Liver (tissue), 9 donors: Measurements from ENCODE around the gene SLC37A2. TPM values are rescaled to one million over a fixed set of nuclear protein-coding genes. Genes with fewer than 3 reads are reported as not detected.

ENCODE experiments used
- DNase-seq: peaks from one replicate; pipeline ENCODE4 v3.0.0-alpha.2; 2017; ENCODE audit warnings: low spot score
- H3K27ac ChIP-seq, 2 donors: one replicate each; pipeline ENCODE4 v1.7.0; 2013; ENCODE audit warnings: inconsistent platforms in 2 of 2, low read length in 2 of 2, control low read depth in 1 of 2, low read depth in 1 of 2, mild to moderate bottlenecking in 1 of 2
- H3K27me3 ChIP-seq, 4 donors: one replicate each; pipeline versions ENCODE4 v1.6.1 to v1.7.0; 2013; ENCODE audit warnings: low read length in 3 of 4, inconsistent platforms in 1 of 4, mild to moderate bottlenecking in 1 of 4, moderate library complexity in 1 of 4; ENCODE audit not compliant: control insufficient read depth in 4 of 4, insufficient read depth in 4 of 4
- H3K36me3 ChIP-seq, 4 donors: one replicate each; pipeline versions ENCODE4 v1.6.1 to v1.7.0; 2013; ENCODE audit warnings: low read length in 3 of 4, mild to moderate bottlenecking in 3 of 4, low read depth in 1 of 4, moderate library complexity in 1 of 4; ENCODE audit not compliant: control insufficient read depth in 4 of 4, insufficient read depth in 3 of 4
- H3K4me1 ChIP-seq, 4 donors: one replicate each; pipeline versions ENCODE4 v1.6.1 to v1.7.0; 2013; ENCODE audit warnings: low read length in 3 of 4, mild to moderate bottlenecking in 3 of 4, moderate library complexity in 1 of 4; ENCODE audit not compliant: control insufficient read depth in 4 of 4, insufficient read depth in 4 of 4
- H3K4me3 ChIP-seq, 3 donors: one replicate each; pipeline versions ENCODE4 v1.6.1 to v1.7.0; 2013; ENCODE audit warnings: low read length in 3 of 3, control low read depth in 1 of 3, low read depth in 1 of 3, mild to moderate bottlenecking in 1 of 3
- H3K9ac ChIP-seq, 2 donors: one replicate each; pipeline ENCODE4 v1.7.0; 2013; ENCODE audit warnings: low read length in 2 of 2, mild to moderate bottlenecking in 2 of 2, moderate library complexity in 2 of 2, control low read depth in 1 of 2, low read depth in 1 of 2
- H3K9me3 ChIP-seq, 4 donors: one replicate each; pipeline versions ENCODE4 v1.6.1 to v1.7.0; 2013; ENCODE audit warnings: low read length in 3 of 4; ENCODE audit not compliant: control insufficient read depth in 4 of 4
- EGR1 ChIP-seq, 2 donors: IDR thresholded peaks; 2 replicates each; pipeline ENCODE4 v1.6.1; 2016 to 2018; ENCODE audit warnings: antibody characterized with exemption in 2 of 2, low read depth in 2 of 2
- FOXA1 ChIP-seq: IDR thresholded peaks from 2 replicates; pipeline ENCODE4 v1.6.1; 2016; ENCODE audit warnings: antibody characterized with exemption
- FOXA2 ChIP-seq: IDR thresholded peaks from 2 replicates; pipeline ENCODE4 v1.6.1; 2016; ENCODE audit warnings: antibody characterized with exemption
- HNF4A ChIP-seq, 2 donors: conservative IDR thresholded peaks; 2 replicates each; pipeline ENCODE4 v1.6.1; 2016; ENCODE audit warnings: antibody characterized with exemption in 2 of 2, mild to moderate bottlenecking in 2 of 2
- HNF4G ChIP-seq: IDR thresholded peaks from 2 replicates; pipeline ENCODE4 v1.6.1; 2016; ENCODE audit warnings: antibody characterized with exemption
- JUND ChIP-seq, 2 donors: IDR thresholded peaks; 2 replicates each; pipeline ENCODE4 v1.6.1; 2016; ENCODE audit warnings: antibody characterized with exemption in 2 of 2
- NR2F2 ChIP-seq: IDR thresholded peaks from 2 replicates; pipeline ENCODE4 v1.6.1; 2016; ENCODE audit warnings: antibody characterized with exemption
- RAD21 ChIP-seq, 2 donors: IDR thresholded peaks; 2 replicates each; pipeline ENCODE4 v1.6.1; 2016; ENCODE audit warnings: antibody characterized with exemption in 2 of 2, mild to moderate bottlenecking in 2 of 2
- RXRA ChIP-seq, 2 donors: IDR thresholded peaks; 2 replicates each; pipeline ENCODE4 v1.6.1; 2017 to 2018; ENCODE audit warnings: antibody characterized with exemption in 2 of 2, mild to moderate bottlenecking in 1 of 2
- SP1 ChIP-seq: IDR thresholded peaks from 2 replicates; pipeline ENCODE4 v1.6.1; 2018; ENCODE audit warnings: antibody characterized with exemption, mild to moderate bottlenecking
- TAF1 ChIP-seq: conservative IDR thresholded peaks from 2 replicates; pipeline ENCODE4 v1.6.1; 2016; ENCODE audit warnings: antibody characterized with exemption, mild to moderate bottlenecking
- YY1 ChIP-seq: IDR thresholded peaks from 2 replicates; pipeline ENCODE4 v1.6.1; 2016; ENCODE audit warnings: antibody characterized with exemption, mild to moderate bottlenecking
- WGBS: extraction: QIAGEN DNeasy Blood & Tissue Kit; methylation state at CpG from one replicate; pipeline ENCODE4 v1.1.7; 2013; 5-methylcytosine and 5-hydroxymethylcytosine counted together
- polyA plus RNA-seq, 2 donors: library from polyadenylated mRNA; stranded (reverse) in 1 of 2; unstranded in 1 of 2; fragments of 200-250 nt in 1 of 2; fragments of >200 nt in 1 of 2; fragmentation: Nextera tagmentation in 1 of 2; extraction: Ambion mirVana in 1 of 2; gene quantifications; one replicate each; pipeline versions ENCODE4 v1.2.1 to v1.2.3, GENCODE V29; 2013 to 2015
- total RNA-seq, 2 donors: library from RNA; depleted of rRNA; stranded (reverse); fragments of >200 nt; gene quantifications; one replicate each; pipeline ENCODE4 v1.2.3, GENCODE V29; 2014
- TF ChIP-seq, protein P1 (sequence below): IDR thresholded peaks from 2 replicates; pipeline ENCODE4 v1.6.1; 2016; ENCODE audit warnings: antibody characterized with exemption
- TF ChIP-seq, protein P2 (sequence below): IDR thresholded peaks from 2 replicates; pipeline ENCODE4 v1.6.1; 2016; ENCODE audit warnings: antibody characterized with exemption
- TF ChIP-seq, protein P3 (sequence below): fragments of 150-350 bp; IDR thresholded peaks from 2 replicates; pipeline ENCODE4 v1.5.1; 2017; ENCODE audit warnings: improper control_type of control experiment, low read depth, low read length; ENCODE audit not compliant: missing input control
- TF ChIP-seq, protein P4 (sequence below): IDR thresholded peaks from 2 replicates; pipeline ENCODE4 v1.6.1; 2016; ENCODE audit warnings: antibody characterized with exemption, mild to moderate bottlenecking
- donor health status: healthy.
- donor health status: healthy.
- donor health status: healthy.
- donor health status: healthy.
- donor health status: healthy.

Gene SLC37A2
- total and polyA plus RNA-seq, 4 donors: 0.51 to 12.3 (median 5.6) TPM

DNA sequence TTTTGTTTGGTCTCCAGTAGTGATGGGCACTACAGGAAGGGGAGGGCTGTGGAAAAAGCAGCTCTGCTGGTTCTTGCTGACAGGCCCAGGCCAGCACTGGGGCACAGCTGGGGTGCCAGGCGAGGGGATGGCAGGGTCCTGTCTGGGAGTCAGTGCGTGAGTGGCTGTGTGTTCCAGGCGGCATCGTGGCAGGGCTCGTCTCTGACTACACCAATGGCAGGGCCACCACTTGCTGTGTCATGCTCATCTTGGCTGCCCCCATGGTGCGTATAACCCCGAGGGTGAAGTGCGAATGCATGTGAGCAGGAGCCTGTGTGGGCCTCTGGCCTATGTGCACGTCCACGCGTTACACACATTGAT, 20.9 kb downstream of the SLC37A2 start:
- Histone ChIP-seq H3K9me3 (no peaks in the 10 kb centered on the region), H3K9ac (no peak overlapping the region), H3K36me3 (no peaks in the 10 kb centered on the region), H3K4me1 (no peaks in the 10 kb centered on the region), H3K27me3 (no peaks in the 10 kb centered on the region), H3K27ac (no peak overlapping the region), H3K4me3 (no peak overlapping the region)
- TF ChIP-seq, protein P1, sequence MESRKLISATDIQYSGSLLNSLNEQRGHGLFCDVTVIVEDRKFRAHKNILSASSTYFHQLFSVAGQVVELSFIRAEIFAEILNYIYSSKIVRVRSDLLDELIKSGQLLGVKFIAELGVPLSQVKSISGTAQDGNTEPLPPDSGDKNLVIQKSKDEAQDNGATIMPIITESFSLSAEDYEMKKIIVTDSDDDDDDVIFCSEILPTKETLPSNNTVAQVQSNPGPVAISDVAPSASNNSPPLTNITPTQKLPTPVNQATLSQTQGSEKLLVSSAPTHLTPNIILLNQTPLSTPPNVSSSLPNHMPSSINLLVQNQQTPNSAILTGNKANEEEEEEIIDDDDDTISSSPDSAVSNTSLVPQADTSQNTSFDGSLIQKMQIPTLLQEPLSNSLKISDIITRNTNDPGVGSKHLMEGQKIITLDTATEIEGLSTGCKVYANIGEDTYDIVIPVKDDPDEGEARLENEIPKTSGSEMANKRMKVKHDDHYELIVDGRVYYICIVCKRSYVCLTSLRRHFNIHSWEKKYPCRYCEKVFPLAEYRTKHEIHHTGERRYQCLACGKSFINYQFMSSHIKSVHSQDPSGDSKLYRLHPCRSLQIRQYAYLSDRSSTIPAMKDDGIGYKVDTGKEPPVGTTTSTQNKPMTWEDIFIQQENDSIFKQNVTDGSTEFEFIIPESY: no peak
- no peak for TF ChIP-seq HNF4G
- TF ChIP-seq YY1: no peak
- TF ChIP-seq, protein P2, sequence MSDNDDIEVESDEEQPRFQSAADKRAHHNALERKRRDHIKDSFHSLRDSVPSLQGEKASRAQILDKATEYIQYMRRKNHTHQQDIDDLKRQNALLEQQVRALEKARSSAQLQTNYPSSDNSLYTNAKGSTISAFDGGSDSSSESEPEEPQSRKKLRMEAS: no peak
- no peak for TF ChIP-seq EGR1 (IDR thresholded peaks at IDR 0.05; ENCODE audit: low read depth in 2 of 2)
- TF ChIP-seq RAD21 (IDR thresholded peaks at IDR 0.05): no peak
- TF ChIP-seq FOXA1: no peak
- whole genome bisulfite sequencing: 97% methylated on average over 11 of the region's 11 CpGs
- DNase-seq: no peak

DNA sequence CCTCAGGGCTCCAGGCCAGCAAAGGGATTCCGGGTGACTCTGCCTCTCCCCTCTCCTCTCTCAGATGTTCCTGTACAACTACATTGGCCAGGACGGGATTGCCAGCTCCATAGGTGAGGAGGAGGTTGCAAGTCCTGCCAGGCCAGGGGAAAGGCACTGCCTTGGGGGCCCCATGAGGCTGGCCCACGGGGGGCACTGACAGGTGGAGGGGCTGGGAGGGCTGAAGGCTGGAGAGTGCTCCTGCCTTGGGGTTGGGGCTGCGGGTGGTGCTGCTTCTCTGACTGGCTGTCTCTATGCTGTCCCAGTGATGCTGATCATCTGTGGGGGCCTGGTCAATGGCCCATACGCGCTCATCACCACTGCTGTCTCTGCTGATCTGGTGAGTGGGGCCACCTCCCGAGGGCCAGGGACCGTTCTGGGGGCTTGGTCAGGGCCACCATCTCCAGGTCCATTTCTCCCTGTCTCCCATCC, 21.7 kb downstream of the SLC37A2 start:
- 91% methylated on average over 8 of the region's 8 CpGs for WGBS
- H3K27me3 ChIP-seq: no peaks in the 10 kb centered on the region
- no peak overlapping the region for H3K27ac ChIP-seq
- no peak overlapping the region for H3K4me3 ChIP-seq
- no peaks in the 10 kb centered on the region for H3K36me3 ChIP-seq
- TF ChIP-seq SP1 (no peak), HNF4G (no peak), HNF4A (conservative IDR thresholded peaks at IDR 0.05) (no peak), FOXA2 (no peak), TAF1 (no peak), EGR1 (IDR thresholded peaks at IDR 0.05; ENCODE audit: low read depth in 2 of 2) (no peak), YY1 (no peak), RXRA (IDR thresholded peaks at IDR 0.05) (no peak), JUND (IDR thresholded peaks at IDR 0.05) (no peak), RAD21 (IDR thresholded peaks at IDR 0.05) (no peak), FOXA1 (no peak), NR2F2 (no peak)
- TF ChIP-seq, protein P3, sequence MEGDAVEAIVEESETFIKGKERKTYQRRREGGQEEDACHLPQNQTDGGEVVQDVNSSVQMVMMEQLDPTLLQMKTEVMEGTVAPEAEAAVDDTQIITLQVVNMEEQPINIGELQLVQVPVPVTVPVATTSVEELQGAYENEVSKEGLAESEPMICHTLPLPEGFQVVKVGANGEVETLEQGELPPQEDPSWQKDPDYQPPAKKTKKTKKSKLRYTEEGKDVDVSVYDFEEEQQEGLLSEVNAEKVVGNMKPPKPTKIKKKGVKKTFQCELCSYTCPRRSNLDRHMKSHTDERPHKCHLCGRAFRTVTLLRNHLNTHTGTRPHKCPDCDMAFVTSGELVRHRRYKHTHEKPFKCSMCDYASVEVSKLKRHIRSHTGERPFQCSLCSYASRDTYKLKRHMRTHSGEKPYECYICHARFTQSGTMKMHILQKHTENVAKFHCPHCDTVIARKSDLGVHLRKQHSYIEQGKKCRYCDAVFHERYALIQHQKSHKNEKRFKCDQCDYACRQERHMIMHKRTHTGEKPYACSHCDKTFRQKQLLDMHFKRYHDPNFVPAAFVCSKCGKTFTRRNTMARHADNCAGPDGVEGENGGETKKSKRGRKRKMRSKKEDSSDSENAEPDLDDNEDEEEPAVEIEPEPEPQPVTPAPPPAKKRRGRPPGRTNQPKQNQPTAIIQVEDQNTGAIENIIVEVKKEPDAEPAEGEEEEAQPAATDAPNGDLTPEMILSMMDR: no peak
- TF ChIP-seq, protein P2: no peak
- TF ChIP-seq, protein P4, sequence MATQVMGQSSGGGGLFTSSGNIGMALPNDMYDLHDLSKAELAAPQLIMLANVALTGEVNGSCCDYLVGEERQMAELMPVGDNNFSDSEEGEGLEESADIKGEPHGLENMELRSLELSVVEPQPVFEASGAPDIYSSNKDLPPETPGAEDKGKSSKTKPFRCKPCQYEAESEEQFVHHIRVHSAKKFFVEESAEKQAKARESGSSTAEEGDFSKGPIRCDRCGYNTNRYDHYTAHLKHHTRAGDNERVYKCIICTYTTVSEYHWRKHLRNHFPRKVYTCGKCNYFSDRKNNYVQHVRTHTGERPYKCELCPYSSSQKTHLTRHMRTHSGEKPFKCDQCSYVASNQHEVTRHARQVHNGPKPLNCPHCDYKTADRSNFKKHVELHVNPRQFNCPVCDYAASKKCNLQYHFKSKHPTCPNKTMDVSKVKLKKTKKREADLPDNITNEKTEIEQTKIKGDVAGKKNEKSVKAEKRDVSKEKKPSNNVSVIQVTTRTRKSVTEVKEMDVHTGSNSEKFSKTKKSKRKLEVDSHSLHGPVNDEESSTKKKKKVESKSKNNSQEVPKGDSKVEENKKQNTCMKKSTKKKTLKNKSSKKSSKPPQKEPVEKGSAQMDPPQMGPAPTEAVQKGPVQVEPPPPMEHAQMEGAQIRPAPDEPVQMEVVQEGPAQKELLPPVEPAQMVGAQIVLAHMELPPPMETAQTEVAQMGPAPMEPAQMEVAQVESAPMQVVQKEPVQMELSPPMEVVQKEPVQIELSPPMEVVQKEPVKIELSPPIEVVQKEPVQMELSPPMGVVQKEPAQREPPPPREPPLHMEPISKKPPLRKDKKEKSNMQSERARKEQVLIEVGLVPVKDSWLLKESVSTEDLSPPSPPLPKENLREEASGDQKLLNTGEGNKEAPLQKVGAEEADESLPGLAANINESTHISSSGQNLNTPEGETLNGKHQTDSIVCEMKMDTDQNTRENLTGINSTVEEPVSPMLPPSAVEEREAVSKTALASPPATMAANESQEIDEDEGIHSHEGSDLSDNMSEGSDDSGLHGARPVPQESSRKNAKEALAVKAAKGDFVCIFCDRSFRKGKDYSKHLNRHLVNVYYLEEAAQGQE: no peak
- TF ChIP-seq, protein P1: no peak
- no peaks in the 10 kb centered on the region for H3K9me3 ChIP-seq
- no peaks in the 10 kb centered on the region for H3K4me1 ChIP-seq
- no peak for DNase-seq
- no peak overlapping the region for H3K9ac ChIP-seq
